Measurements from ENCODE around the gene CD19.
"Not testable (repeated sequence)": the region's sequence is repeated elsewhere in the genome, so short reads cannot be mapped to it uniquely, and the experiment has no call there.

The CD19 gene

DNA sequence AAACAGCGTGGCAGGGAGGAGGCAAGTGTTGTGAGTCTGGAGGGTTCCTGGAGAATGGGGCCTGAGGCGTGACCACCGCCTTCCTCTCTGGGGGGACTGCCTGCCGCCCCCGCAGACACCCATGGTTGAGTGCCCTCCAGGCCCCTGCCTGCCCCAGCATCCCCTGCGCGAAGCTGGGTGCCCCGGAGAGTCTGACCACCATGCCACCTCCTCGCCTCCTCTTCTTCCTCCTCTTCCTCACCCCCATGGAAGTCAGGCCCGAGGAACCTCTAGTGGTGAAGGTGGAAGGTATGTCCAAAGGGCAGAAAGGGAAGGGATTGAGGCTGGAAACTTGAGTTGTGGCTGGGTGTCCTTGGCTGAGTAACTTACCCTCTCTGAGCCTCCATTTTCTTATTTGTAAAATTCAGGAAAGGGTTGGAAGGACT, at the start of gene CD19:
Gene CD19, plus strand, starts transcription at position 171 of the 425 bp plus-strand sequence. Its CDS starts 30 bp downstream, at position 201.
- no peak for DNase-seq (ENCODE audit: extremely low read depth in 1 of 2, low read depth in 1 of 2)

- no peak for DNase-seq (ENCODE audit: extremely low read depth in 1 of 2, low read depth in 1 of 2)
Observed at GRCh38 chr16:28882551-28883160, 49.1 kb upstream of the CD19 start.

GRCh38 chr16:28883221-28883996, 48.4 kb upstream of the CD19 start:
- DNase-seq (ENCODE audit: extremely low read depth in 1 of 2, low read depth in 1 of 2), result no peak

GRCh38 chr16:28884045-28884444, 47.7 kb upstream of the CD19 start:
- no peak for DNase-seq (ENCODE audit: extremely low read depth in 1 of 2, low read depth in 1 of 2)

DNA sequence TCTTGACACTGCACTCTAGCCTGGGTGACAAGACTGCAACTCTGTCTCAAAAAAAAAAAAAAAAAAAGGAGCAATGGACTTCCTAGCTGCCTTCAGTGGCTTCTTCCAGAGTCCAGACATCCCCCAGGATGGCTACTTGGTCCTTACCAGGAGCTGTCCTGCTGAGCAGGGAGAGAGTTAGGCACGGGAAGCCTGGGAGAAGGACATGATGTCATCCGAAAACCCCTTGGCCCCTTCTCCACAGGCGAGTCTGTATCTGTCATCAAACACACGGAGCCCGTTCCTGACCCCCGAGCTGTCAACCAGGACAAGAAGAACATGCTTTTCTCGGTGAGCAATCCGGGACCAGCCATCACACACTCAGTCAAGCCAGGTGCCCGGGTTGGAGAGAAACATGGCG, 44.8 kb upstream of the CD19 start:
- DNase-seq (ENCODE audit: extremely low read depth in 1 of 2, low read depth in 1 of 2), result no peak

GRCh38 chr16:28890355-28890754, 41.4 kb upstream of the CD19 start:
- DNase-seq (ENCODE audit: extremely low read depth in 1 of 2, low read depth in 1 of 2), result not testable (repeated sequence)

GRCh38 chr16:28891964-28892890, 39.5 kb upstream of the CD19 start:
- no peak for DNase-seq (ENCODE audit: extremely low read depth in 1 of 2, low read depth in 1 of 2)

DNA sequence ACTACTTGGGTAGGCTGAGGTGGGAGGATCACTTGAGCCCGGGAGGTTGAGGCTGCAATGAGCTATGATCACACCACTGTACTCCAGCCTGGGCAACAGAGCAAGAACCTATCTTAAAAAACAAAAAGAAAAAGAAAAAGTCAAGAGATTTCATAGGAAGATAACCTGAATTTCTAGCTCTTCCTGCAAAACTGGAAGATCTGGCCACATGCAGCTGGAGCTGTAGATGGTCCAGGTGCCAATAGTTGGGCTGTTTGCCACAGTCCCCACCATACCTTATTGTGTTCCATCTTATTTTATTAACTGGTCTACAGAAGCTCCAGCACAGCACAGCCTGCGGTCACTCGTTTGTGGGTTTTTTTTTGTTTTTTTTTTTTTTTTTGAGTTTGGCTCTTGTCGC, 38.5 kb upstream of the CD19 start:
- DNase-seq (ENCODE audit: extremely low read depth in 1 of 2, low read depth in 1 of 2), result no peak

DNA sequence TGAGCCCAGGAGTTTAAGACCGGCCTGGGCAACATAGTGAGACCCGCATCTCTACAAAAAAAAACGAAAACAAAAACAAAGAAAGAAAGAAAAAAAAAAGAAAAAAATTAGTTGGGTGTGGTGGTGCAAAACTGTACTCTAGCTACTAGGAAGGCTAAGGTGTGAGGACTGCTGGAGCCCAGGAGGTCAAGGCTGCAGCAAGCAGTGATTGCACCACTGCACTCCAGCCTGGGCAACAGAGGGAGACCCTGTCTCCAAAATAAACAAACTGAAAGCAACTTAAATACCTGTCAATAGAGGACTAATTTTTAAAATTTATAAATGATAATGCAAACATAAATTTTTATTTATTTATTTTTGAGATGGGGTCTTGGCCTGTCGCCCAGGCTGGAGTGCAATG, 36.2 kb upstream of the CD19 start:
- no peak for DNase-seq (ENCODE audit: extremely low read depth in 1 of 2, low read depth in 1 of 2)

DNA sequence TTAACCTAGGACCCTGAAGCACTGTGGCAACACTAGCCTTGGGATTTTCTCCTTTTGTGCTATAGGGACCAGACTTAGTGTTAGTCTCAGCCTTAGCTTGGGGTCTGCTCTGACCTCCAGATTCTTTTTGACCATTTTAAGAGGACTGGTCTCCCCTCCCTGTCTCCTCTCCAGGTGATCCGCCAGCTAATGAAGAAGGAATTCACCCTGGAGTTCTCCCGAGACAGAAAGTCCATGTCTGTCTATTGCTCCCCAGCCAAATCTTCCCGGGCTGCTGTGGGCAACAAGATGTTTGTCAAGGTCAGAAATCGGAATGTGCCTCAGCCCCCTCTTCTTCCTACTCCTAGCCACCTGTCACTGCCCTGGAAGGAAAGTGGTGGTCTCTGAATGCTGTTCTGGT, 33.9 kb upstream of the CD19 start:
- DNase-seq (ENCODE audit: extremely low read depth in 1 of 2, low read depth in 1 of 2), result no peak

DNA sequence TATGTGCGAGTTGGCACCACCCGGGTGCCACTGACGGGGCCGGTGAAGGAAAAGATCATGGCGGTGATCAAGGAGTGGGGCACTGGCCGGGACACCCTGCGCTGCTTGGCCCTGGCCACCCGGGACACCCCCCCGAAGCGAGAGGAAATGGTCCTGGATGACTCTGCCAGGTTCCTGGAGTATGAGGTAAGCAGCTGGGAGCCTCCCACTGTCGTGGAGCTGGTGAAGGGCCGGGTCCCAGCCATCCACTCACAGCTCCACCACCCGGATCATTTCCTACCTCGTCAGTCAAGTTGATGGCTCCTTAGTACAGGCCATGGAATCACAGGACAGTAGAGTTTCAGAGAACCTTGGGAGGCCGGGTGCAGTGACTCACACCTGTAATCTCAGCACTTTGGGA, 33.5 kb upstream of the CD19 start:
- DNase-seq (ENCODE audit: extremely low read depth in 1 of 2, low read depth in 1 of 2), result no peak

- no peak for DNase-seq (ENCODE audit: extremely low read depth in 1 of 2, low read depth in 1 of 2)
Observed at GRCh38 chr16:28898942-28899341, 32.8 kb upstream of the CD19 start.

GRCh38 chr16:28899882-28900590, 31.7 kb upstream of the CD19 start:
- no peak for DNase-seq (ENCODE audit: extremely low read depth in 1 of 2, low read depth in 1 of 2)

DNA sequence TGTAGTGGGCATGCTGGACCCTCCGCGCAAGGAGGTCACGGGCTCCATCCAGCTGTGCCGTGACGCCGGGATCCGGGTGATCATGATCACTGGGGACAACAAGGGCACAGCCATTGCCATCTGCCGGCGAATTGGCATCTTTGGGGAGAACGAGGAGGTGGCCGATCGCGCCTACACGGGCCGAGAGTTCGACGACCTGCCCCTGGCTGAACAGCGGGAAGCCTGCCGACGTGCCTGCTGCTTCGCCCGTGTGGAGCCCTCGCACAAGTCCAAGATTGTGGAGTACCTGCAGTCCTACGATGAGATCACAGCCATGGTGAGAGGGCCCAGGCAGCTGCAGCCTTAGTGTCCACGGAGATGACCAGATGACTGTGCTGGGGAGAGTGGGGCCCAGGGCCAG, 31.2 kb upstream of the CD19 start:
- DNase-seq (ENCODE audit: extremely low read depth in 1 of 2, low read depth in 1 of 2), result no peak

DNA sequence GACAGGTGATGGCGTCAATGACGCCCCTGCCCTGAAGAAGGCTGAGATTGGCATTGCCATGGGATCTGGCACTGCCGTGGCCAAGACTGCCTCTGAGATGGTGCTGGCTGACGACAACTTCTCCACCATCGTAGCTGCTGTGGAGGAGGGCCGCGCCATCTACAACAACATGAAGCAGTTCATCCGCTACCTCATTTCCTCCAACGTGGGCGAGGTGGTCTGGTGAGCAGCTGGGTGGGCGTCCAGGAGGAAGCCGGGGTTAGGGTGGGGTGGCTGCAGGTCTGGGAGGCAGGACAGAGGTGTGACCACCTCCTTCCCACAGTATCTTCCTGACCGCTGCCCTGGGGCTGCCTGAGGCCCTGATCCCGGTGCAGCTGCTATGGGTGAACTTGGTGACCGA, 29.9 kb upstream of the CD19 start:
- no peak for DNase-seq (ENCODE audit: extremely low read depth in 1 of 2, low read depth in 1 of 2)

GRCh38 chr16:28902909-28903308, 28.9 kb upstream of the CD19 start:
- no peak for DNase-seq (ENCODE audit: extremely low read depth in 1 of 2, low read depth in 1 of 2)

DNA sequence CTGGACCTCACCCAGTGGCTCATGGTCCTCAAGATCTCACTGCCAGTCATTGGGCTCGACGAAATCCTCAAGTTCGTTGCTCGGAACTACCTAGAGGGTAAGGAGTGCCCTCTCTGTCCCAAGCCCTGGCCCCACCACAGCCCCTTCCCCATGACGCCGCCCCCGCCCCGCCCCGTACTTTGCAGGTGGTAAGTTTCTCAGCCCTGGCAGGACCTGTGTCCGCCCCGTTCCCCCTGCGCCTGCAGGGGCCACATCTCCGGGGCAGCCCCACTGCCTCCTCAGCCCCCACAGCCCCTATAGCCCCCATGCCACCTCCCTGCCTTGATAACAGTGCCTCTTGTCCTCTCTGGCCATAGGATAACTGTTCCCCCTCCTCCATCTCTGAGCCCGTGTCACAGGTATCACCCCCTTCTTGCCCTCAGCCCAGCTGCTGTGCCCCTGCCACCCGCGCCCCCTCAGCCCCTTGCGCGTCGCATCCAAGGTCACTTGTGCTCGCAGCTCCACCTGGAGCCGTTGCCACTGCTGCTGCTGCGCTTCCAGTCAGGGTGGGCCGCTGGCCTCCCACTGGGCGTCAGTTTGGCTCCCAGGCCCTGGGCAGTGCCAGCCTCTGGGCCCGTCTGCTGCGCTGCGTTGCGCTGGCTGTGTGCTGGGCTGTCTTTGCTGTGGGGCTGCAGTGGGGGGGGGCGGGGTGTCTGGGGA, 28.3 kb upstream of the CD19 start:
- DNase-seq (ENCODE audit: extremely low read depth in 1 of 2, low read depth in 1 of 2), result no peak

GRCh38 chr16:28904363-28904762, 27.4 kb upstream of the CD19 start:
- DNase-seq (ENCODE audit: extremely low read depth in 1 of 2, low read depth in 1 of 2), result no peak

DNA sequence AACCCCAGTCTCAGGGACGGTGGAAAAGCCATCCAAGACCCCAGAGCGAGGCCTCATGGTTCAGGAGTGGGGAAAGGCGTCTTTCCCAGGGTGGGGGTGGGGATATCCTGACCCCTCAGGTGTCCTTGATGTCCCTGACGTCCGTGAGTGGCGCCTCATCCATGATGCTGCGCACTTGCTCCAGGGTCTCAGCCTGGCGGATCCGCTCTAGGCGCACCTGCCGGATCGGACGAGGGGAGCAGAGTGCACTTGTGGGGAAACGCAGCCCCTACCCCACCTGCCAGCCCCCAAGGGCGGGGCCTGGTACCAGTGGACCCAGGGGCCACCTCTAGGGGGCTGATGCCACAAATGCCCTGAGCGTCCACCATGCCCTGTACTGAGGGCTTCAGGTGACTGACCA, 26.9 kb upstream of the CD19 start:
- DNase-seq (ENCODE audit: extremely low read depth in 1 of 2, low read depth in 1 of 2), result no peak

GRCh38 chr16:28905229-28905754, 26.5 kb upstream of the CD19 start:
- DNase-seq (ENCODE audit: extremely low read depth in 1 of 2, low read depth in 1 of 2), result no peak
